NCI-H524 (cell line): ENCODE results near the gene TSPAN17.

ENCODE experiments used
- DNase-seq, 2 experiments: peaks; one replicate each; lab custom pipeline; 2025; lab: John Stamatoyannopoulos, UW

The TSPAN17 gene

DNA sequence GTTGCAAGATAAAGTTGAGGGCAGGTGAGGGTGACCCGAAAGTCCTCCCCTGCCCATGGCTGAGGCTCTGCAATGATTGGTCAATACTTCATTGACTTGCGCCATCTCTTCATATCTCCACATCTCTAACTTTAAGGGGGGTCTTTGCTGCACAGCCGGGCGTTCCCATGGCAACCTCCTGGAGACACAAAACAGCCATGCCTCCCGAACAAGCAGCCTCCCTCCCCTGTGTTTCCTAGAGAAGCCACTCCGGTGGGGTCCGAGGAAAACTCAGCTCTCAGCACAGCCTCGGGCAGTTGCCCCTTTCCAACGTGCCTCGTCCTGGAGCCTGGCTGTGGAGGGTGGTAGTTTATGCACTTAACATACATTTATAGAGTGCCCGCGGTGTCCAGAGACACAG, 57.5 kb downstream of the TSPAN17 start:
- DNase-seq = no peak
